ENCODE data around the gene CNGA1. TPM values are rescaled to one million over a fixed set of nuclear protein-coding genes. Genes with fewer than 3 reads are reported as not detected.
A peak's percentile ranks its signal among the peaks of the same experiment; 100 is the strongest.

CNGA1 gene
- not detected in 2 replicates for total RNA-seq (2014; rRNA removed; shearing (Covaris generic))

GRCh38 chr4:48016141-48017107 is at the start of gene CNGA1, which contains the start of gene NIPAL1:
TSS of gene CNGA1 (minus strand) at chr4:48016681. CDS start at chr4:47952689, 63,992 bp downstream.
TSS of gene NIPAL1 (plus strand) at chr4:48016772. CDS start at chr4:48016840, 68 bp downstream.
- DNase-seq (ENCODE audit: low read depth), result peak; percentile 78

GRCh38 chr4:48065587-48066052 is 49.1 kb upstream of the CNGA1 start:
- no peak for DNase-seq (ENCODE audit: low read depth)

- DNase-seq (ENCODE audit: low read depth), result no peak
Measured at GRCh38 chr4:48064349-48064748, 47.9 kb upstream of the CNGA1 start.

GRCh38 chr4:48058617-48059530 is 42.4 kb upstream of the CNGA1 start:
- no peak for DNase-seq (ENCODE audit: low read depth)

GRCh38 chr4:48051078-48051477 is 34.6 kb upstream of the CNGA1 start:
- DNase-seq (ENCODE audit: low read depth), result peak; percentile 12

- no peak for DNase-seq (ENCODE audit: low read depth)
Measured at GRCh38 chr4:48049483-48049882, 33.0 kb upstream of the CNGA1 start.

GRCh38 chr4:48047896-48048295 is 31.4 kb upstream of the CNGA1 start:
- DNase-seq (ENCODE audit: low read depth), result no peak

GRCh38 chr4:48047421-48047844 is 31.0 kb upstream of the CNGA1 start:
- DNase-seq (ENCODE audit: low read depth), result peak; percentile 42

GRCh38 chr4:48046059-48046458 is 29.6 kb upstream of the CNGA1 start:
- DNase-seq (ENCODE audit: low read depth), result no peak

- DNase-seq (ENCODE audit: low read depth), result no peak
Measured at GRCh38 chr4:48044298-48044697, 27.8 kb upstream of the CNGA1 start.

GRCh38 chr4:48043504-48043903 is 27.0 kb upstream of the CNGA1 start:
- no peak for DNase-seq (ENCODE audit: low read depth)

GRCh38 chr4:48042979-48043461 is 26.5 kb upstream of the CNGA1 start:
- DNase-seq (ENCODE audit: low read depth), result no peak

- DNase-seq (ENCODE audit: low read depth), result no peak
Measured at GRCh38 chr4:48041535-48042137, 25.2 kb upstream of the CNGA1 start.

- no peak for DNase-seq (ENCODE audit: low read depth)
Measured at GRCh38 chr4:48039561-48039960, 23.1 kb upstream of the CNGA1 start.

GRCh38 chr4:48038666-48039065 is 22.2 kb upstream of the CNGA1 start:
- no peak for DNase-seq (ENCODE audit: low read depth)

- DNase-seq (ENCODE audit: low read depth), result no peak
Measured at GRCh38 chr4:48037117-48037462, 20.6 kb upstream of the CNGA1 start.

- DNase-seq (ENCODE audit: low read depth), result no peak
Measured at GRCh38 chr4:48035952-48036351, 19.5 kb upstream of the CNGA1 start.

- peak; percentile 34 for DNase-seq (ENCODE audit: low read depth)
Measured at GRCh38 chr4:48033825-48034413, 17.4 kb upstream of the CNGA1 start.

GRCh38 chr4:48033412-48033811 is 16.9 kb upstream of the CNGA1 start:
- DNase-seq (ENCODE audit: low read depth), result no peak

GRCh38 chr4:48032721-48033120 is 16.2 kb upstream of the CNGA1 start:
- DNase-seq (ENCODE audit: low read depth), result no peak

Measured in RPMI7951 (cell line).